ENCODE data around the gene MBLAC2. TPM values are rescaled to one million over a fixed set of nuclear protein-coding genes. Genes with fewer than 3 reads are reported as not detected.

The MBLAC2 gene
- polyA plus RNA-seq, 1 donor = 4.7 TPM

DNA sequence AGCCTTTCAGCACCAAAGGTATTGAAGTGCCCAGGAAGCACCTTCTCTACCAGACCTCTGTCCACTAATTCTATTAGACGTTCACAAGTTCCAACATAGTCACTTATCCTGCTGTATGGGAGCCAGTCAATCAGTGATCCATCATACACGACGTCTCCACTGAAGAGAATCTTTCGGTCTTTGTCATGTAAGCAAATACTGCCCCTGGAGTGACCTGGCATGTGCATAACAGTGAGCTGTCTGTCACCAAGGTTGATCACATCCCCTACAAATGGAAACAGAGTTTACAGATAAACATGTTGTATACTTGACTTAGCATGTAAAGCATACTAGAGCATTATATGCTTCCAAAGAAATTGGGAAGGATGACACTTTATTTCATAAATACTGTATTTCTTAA, 13.3 kb downstream of the MBLAC2 start:
- DNase-seq (ENCODE audit: low read depth) = no peak

DNA sequence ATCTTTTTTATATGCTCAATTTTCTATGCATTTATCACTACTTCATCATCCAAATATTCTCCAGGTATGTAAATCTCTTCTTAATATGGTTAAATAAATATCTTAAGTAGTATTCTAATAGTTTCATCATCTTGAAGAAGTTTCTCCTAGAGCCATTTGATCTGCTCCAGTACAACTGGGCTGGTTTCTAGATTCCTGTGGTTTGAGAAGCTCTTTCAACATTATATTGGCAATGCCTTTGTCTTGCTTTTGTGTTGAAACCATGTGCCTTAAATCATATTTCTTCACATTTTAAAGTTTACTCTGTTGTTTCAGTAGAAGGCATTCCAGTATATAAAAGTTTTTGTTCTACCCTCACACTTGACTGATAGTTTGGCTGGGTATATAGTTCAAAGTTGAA, 27.6 kb downstream of the MBLAC2 start:
- no peak for DNase-seq (ENCODE audit: low read depth)

DNA sequence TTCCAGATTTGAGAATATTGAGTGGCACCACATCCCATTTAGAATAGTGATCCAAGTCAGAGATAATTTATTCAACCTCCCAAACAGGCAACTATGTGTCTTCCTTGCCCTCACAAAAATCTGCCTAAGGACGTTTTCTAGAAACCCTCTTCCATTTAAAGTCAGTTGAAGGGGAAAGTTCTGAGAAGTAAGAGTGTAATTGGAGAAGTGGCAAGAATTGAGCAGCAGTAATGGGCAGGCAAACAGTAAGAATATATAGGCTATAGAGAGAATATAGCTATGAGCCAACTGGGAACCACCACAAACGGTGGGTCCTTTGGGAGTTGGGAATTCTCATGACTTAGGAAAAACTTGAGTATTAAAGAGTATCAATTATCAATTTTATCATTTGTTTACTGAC, 33.9 kb downstream of the MBLAC2 start:
- DNase-seq (ENCODE audit: low read depth) = no peak

DNA sequence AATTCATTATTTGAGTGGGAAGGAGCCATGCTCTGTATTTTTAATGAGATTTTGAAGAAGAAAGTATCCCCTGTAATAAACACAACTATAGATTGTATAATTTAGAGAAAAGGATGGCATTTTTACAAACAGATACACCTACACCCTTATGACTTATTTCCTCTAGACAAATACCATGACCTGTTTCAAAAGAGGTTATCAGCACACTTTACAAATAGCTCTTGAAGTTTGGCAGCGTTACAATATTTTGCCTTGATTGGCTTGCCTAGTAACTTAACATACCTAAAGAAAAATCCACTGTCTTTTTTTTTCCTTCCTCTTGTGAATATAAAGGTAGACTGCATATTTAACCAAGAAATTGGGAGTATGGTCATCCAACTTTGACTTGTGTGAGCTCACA, 36.5 kb downstream of the MBLAC2 start:
- no peak for DNase-seq (ENCODE audit: low read depth)

DNA sequence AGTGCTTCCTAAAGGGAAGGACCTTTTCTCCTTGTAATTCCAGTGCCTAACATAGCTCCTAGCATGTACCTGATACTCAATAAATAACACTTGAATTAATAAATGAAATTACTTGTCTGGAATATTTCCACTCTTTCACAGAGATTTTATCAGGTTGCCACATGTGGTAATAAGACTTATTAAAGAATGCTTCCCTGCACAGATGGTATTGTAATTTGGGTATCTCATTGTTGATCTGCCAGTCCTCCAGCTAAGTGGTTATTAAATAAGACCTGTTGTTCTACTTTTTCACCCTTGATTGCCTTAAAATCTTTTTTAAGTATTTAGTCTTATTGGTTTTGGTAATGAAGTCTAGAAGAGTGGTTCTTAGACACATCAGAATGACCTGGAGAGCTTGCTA, 36.9 kb downstream of the MBLAC2 start:
- no peak for DNase-seq (ENCODE audit: low read depth)

DNA sequence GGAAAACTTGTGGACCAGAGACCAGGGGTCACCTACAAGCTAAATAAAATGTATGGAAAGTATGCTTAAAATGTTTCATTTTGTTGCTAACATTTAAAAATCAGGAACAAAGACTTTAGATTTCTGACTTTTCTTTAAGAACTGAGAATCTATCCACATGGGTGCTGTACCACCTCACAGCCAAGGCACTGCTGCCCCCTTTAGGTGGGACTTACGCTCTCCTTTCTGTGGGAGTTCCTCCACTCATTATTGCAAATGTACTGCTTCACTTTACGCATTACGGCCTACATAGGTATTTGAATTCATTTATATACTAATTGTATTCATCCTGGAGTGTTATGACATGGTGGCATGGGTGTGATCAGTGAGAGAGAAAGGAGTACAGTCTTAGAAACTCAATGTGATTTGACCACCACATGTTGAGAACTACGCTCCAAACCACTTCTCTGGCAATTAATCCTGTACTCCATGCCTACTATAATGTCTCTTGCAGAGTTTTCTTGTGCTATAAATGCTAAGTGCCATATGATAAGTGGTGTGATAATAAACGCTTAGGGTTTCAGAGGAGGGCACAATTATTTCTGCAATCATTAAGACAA, 40.4 kb downstream of the MBLAC2 start:
- DNase-seq (ENCODE audit: low read depth) = peak; percentile 5

DNA sequence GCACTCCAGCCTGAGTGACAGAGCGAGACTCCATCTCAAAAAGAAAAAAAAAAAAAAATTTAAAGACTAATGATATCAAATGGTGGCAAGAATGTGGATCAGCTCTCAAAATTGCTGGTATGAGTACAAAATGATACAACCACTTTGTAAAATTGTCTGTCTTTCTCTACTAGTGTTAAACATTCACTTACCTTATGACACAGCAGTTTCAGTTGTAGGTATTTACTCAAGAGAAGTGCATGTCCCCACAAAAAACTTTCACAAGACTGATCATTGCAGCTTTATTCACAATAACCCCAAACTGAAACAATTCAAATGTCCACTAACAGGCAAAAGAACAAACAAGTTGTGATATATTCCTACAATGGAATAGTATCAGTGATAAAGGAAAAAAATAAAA, 50.3 kb downstream of the MBLAC2 start:
- no peak for DNase-seq (ENCODE audit: low read depth)

DNA sequence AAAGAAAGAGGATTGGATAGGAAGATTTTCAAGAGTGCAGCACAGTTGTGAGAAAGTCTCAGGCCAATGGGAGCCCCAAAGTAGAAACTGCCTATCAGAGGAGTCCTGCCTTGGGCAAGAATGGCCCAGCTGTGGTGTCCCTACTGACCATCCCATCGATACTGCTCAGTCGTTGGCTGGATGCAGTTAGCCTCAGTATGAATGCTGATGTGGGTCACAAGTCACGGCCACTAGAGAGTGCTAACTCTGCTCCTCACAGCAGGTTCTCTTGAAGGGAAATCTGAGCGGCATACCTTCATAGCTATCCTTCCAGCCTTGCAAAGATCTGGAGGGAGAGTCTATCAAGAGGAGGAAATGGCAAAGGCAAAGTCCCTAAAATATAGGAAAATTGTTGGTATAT, 53.4 kb downstream of the MBLAC2 start:
- no peak for DNase-seq (ENCODE audit: low read depth)

DNA sequence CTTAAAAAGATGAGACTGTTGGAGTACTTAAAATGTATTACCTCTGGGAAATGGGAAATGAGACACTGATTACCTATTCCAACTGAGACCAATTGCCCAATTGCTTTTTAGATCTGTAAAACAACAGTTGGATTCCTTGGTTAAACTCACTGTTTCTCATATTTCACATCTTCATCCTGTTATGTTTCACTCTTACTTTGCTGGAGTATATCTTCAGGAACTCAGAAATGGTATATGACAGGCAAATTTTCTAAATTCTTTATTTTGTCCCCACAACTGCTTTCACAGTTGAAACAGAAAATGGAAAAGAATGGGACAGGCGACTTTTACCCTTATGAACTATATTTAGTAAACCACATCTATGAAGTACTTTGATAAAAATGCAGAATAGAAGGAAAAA, 56.4 kb downstream of the MBLAC2 start:
- no peak for DNase-seq (ENCODE audit: low read depth)

DNA sequence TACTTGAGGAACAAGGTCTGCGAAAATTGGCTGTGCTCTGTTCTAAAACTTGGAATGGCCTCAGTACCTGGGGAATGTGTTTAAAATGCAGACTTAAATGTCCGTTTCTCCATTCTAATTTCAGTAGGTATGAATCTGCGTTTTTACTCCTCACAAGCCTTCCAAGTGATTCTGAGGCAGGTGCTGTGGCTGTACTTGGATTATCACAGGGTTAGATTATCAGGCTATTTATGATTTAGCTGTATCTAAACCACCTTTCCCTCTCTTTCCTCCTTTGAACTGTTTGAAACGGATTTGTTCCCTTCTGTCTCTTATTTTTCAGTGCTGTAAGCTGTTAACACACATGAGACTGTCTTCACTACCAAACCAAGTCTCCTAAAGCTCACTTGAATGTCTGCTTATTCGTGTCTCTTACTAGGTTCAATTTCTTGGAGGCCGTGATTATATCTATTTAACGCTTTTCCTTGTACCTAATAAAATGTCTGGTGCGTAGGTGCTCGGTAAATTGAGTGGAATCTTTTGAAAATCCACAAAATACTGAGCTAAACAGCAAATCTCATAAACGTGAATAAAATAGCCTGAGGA, 64.3 kb downstream of the MBLAC2 start:
- no peak for DNase-seq (ENCODE audit: low read depth)

DNA sequence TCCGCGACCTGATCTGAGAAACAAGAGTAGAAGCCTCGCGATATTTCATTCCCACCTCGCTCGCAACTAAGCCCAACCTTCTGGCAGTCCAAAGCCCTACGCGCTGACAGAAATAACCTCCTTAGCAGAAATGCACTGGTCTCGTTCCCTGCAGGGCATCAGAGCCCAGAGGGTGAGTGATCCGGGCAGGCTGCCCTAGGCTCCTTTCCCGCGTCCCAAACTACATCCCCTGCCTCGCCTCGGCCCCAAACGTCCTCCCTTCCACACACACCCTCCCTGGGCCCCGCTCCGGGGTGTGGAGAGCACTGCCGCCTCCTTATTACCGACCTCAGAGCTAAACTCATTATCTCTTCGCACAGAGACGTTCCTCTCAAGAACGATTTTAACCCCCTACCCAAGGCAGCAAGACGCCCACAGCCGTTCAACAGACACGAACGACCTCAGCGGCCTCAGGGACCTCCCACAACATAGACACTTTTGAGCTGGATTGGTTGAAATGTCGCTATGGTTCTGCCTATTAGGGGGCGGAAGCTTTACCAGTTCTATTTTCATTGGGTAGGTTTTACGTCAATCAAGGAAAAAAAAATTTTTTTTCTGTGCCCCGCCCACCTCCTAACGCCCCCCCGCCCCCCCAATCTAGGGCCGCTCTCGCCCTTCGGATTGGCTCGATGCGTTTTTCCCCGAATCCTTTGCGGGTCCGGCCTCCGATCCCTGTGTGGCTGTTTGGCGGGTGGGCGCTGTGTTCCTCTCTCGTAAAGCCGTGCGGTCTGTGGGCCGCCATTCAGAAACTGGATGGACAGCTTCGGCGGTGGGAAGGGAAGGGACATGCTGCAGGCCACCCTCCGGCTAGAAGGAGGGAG, 65.0 kb downstream of the MBLAC2 start, which contains the start of gene CETN3:
CETN3 (minus strand) TSS at position 439 of the 860 bp plus-strand sequence; CDS start at position 344, 95 bp downstream.
- DNase-seq (ENCODE audit: low read depth) = peak; percentile 95

DNA sequence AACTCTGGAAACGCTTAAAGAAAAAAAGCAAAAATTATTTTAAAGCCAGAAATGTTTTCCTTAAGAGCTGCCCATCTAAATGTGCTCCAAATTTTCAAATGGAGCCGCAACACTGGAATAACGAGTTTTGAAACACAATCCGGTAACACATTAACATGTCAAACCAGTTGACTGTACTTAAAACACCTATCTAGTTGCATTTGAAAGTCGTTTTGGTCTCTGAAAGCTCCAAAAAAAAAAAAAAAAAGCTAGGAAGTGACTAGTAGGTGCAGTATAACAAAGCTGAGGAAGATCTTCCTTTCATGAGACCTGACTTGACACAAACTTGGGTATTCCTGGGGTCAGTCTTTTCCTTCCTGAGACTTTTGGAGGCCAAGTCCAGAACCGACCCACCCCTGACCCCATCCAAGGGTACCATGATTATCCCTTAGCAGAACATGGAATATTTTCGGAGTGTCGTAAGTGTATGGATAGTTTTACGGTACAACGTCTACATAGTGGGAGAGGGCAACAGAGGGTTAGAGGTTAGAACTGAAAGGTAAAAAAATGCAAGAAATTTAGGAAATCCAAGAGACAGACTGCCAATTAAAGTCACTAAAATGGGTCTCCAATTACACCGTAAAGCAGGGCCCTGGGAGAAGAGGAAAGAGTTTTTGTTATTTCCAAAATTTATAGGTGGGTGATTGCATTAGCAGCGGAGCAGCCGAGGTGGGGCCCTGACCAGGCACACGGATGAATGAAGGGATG, 65.8 kb downstream of the MBLAC2 start:
- no peak for DNase-seq (ENCODE audit: low read depth)

Other genes with a start within 250 kb of the MBLAC2 start
- 31.2 TPM for gene CETN3, start 65.0 kb downstream of the MBLAC2 start, polyA plus RNA-seq (ENCODE audit: insufficient read length)
- 1.8 TPM for gene POLR3G, start 93 bp upstream of the MBLAC2 start, polyA plus RNA-seq (ENCODE audit: insufficient read length)
- gene LYSMD3, start 54.8 kb upstream of the MBLAC2 start, polyA plus RNA-seq (ENCODE audit: insufficient read length) = 17.1 TPM
- gene ADGRV1, start 84.0 kb upstream of the MBLAC2 start, polyA plus RNA-seq (ENCODE audit: insufficient read length) = 0.92 TPM